IPS-NIHi11 (cell line): Measurements from ENCODE around the gene MYBPHL.

ENCODE experiments used
- DNase-seq: peaks from one replicate; pipeline ENCODE4 v3.0.0; 2012; ENCODE audit warnings: mixed read lengths, low spot score

Gene MYBPHL

DNA sequence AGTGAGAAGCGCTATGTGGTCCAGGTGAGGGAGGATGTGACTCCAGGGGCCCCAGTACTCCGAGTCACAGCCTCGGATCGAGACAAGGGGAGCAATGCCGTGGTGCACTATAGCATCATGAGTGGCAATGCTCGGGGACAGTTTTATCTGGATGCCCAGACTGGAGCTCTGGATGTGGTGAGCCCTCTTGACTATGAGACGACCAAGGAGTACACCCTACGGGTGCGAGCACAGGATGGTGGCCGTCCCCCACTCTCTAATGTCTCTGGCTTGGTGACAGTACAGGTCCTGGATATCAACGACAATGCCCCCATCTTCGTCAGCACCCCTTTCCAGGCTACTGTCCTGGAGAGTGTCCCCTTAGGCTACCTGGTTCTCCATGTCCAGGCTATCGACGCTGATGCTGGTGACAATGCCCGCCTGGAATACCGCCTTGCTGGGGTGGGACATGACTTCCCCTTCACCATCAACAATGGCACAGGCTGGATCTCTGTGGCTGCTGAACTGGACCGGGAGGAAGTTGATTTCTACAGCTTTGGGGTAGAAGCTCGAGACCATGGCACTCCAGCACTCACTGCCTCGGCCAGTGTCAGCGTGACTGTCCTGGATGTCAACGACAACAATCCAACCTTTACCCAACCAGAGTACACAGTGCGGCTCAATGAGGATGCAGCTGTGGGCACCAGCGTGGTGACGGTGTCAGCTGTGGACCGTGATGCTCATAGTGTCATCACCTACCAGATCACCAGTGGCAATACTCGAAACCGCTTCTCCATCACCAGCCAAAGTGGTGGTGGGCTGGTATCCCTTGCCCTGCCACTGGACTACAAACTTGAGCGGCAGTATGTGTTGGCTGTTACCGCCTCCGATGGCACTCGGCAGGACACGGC lies 55.3 kb downstream of the MYBPHL start:
- no peak for DNase-seq

DNA sequence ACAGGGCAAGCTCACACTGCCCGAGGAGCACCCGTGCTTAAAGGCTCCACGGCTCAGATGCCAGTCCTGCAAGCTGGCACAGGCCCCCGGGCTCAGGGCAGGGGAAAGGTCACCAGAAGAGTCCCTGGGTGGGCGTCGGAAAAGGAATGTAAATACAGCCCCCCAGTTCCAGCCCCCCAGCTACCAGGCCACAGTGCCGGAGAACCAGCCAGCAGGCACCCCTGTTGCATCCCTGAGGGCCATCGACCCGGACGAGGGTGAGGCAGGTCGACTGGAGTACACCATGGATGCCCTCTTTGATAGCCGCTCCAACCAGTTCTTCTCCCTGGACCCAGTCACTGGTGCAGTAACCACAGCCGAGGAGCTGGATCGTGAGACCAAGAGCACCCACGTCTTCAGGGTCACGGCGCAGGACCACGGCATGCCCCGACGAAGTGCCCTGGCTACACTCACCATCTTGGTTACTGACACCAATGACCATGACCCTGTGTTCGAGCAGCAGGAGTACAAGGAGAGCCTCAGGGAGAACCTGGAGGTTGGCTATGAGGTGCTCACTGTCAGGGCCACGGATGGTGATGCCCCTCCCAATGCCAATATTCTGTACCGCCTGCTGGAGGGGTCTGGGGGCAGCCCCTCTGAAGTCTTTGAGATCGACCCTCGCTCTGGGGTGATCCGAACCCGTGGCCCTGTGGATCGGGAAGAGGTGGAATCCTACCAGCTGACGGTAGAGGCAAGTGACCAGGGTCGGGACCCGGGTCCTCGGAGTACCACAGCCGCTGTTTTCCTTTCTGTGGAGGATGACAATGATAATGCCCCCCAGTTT lies 56.1 kb downstream of the MYBPHL start:
- no peak for DNase-seq

DNA sequence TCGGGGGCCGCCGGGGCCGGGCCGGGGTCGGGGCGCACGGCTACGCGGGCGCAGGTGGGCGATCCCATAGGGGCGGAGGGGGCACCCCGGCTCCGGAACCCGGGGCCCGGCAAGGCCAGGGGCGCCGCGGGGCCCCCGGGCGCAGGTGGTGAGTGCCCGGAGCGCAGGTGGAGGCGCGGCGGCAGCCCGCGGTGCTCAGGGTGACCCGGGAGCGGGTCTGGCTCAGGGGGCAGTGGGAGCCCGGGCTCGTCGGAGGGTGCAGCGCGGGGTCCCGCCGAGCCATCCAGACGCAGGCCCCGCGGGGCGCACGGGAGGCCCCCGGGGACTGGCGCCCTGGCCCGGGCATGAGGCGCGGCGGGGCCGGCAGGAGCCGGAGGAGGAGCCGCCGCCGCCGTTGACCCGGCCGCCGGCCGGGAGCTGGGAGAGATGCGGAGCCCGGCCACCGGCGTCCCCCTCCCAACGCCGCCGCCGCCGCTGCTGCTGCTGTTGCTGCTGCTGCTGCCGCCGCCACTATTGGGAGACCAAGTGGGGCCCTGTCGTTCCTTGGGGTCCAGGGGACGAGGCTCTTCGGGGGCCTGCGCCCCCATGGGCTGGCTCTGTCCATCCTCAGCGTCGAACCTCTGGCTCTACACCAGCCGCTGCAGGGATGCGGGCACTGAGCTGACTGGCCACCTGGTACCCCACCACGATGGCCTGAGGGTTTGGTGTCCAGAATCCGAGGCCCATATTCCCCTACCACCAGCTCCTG lies 57.0 kb downstream of the MYBPHL start:
- peak; percentile 81 for DNase-seq

DNA sequence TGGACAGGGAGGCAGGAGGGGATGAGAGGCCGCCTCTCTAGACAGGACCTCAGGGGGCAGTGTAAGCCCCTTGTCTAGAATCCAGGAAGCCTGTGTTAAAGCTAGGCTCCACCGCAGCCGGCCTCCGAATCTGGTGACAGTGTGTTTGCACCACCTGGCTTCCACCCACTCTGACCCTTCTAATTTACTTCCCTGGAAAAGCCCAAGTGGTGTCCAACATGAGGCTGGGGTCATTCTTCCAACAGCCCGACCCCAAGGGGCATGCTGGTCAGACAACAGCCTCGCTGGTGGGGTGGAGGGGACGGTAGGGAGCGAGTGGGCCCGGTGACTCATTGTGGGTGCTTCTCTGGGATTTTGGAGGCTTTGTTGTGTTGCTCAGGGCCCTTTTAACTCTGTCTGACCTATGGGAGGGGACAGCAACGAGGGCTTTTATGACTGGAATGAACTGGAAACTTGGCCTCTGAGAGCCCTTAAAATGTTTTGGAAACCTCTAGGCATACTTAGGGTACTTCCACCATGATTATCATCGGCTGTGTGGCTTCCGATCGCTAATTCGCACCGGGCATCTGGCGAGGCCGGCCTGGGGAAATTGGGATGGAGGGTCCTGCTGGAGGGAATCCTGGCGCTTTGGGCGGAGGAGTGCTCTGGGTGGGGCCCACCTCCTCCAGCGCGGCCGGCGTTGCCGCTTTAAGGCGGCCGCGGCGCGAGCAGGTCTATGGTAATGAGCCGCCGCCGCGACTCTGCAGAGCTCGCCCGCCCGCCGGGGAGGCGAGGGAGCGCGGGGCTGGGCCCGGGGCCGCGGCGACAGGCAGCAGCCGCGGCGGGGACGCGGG lies 57.8 kb downstream of the MYBPHL start, which contains the start of gene CELSR2:
Gene CELSR2 (plus strand): TSS at position 743 of the 833 bp plus-strand sequence. CDS start 541 bp downstream, outside the sequence.
- DNase-seq: peak; percentile 99

GRCh38 chr1:109248444-109248796 lies 58.4 kb downstream of the MYBPHL start:
- no peak for DNase-seq

DNA sequence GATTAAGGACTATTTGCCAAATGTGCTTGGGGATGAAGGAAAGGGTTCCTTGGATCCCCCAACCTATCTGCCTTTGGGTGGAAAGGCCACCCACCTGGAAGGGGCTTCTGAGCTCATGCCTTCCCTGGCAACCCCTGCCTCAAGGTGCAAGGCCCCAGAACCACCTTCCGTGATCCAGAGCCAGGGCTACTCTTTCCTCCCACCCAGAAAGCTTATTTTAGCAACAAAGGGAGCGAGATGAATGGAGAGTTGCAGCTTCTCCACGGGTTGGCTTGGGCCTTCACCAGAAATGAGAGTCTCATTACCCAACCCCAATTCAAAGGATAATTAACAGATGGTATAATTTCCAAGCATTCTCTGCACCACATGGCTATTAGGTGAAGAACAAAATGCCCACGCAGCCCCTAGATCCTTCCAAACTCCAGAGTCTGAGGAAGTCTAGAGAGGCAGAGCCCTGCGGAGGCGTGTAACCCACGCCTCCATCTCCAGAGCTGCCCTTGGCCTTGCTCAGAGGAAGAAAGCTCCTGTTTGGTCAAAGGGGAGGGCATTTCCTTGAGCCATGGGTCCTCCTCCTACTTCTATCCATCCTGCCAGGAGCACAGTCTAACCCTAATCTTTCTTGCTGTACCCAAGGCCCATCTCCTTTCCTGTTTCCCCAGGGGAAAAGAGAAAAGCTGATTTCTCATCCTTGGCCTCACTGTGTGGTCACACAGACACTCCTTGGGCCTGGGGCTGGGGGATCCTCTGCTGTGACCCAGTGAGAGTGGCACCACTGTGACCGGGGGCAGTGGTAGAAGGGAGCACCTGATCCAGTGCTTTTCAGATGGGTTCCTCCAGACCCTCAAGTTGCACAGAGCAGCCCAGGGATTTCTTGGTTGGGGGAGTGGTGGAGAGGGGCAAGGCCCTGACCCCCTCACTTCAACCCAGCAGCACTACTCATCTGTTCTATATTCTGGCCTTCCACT lies 59.1 kb downstream of the MYBPHL start:
- no peak for DNase-seq

GRCh38 chr1:109246141-109246551 lies 60.7 kb downstream of the MYBPHL start:
- no peak for DNase-seq

- DNase-seq: no peak
Measured at GRCh38 chr1:109243860-109244552, 62.8 kb downstream of the MYBPHL start.

- DNase-seq: no peak
Measured at GRCh38 chr1:109243221-109243620, 63.6 kb downstream of the MYBPHL start.

DNA sequence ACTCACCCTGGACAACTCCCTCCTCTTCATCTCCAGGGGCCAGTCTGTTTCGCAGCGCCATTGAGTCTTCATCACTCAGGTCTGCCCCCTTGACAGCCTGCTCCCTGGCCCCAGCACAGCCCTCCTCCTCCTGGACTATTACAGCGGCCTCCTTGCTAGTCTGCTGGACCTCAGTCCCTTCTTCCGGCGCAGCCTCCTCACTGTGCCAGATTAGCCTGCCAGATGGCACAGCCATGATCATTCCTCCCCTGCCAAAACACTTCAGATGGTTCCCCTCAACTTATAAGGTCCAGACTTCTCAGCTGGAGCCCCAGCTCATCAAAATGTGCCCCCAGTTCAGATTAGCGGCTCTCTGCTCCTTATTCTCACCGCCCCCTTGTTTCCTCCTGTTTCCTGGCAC lies 64.4 kb downstream of the MYBPHL start:
- DNase-seq: no peak
